GM23338 (cell line): ENCODE data around the gene C1orf116. TPM values are rescaled to one million over a fixed set of nuclear protein-coding genes. Genes with fewer than 3 reads are reported as not detected.
A peak's percentile ranks its signal among the peaks of the same experiment; 100 is the strongest.

Experiments used
- ATAC-seq: fragments of 200-7000 bp; cut with Tn5 transposase; 3 replicates; pipeline ENCODE4 v1.9.1; 2020
- DNase-seq: peaks from one replicate; pipeline ENCODE4 v3.0.0-alpha.2; 2015; ENCODE audit warnings: low spot score
- H2AFZ ChIP-seq: fragments of 200-600 bp; sonication (generic); 2 replicates; pipeline ENCODE4 v1.8.0; 2016; ENCODE audit warnings: antibody characterized with exemption, mild to moderate bottlenecking, moderate library complexity
- H3F3A ChIP-seq: fragments of 200-600 bp; sonication (generic); replicated peaks from 2 replicates; pipeline ENCODE4 v1.8.0; 2017; ENCODE audit warnings: antibody characterized with exemption, mixed run types, low read depth
- H3K27ac ChIP-seq: fragments of 200-600 bp; sonication (generic); 2 replicates; pipeline ENCODE4 v1.6.1; 2016; ENCODE audit warnings: low read depth
- H3K27me3 ChIP-seq: fragments of 200-600 bp; sonication (generic); 2 replicates; pipeline ENCODE4 v1.8.0; 2016; ENCODE audit warnings: mild to moderate bottlenecking, mixed run types, moderate library complexity; ENCODE audit not compliant: insufficient read depth
- H3K36me3 ChIP-seq: fragments of 200-600 bp; sonication (generic); 2 replicates; pipeline ENCODE4 v1.8.0; 2016; ENCODE audit warnings: mild to moderate bottlenecking; ENCODE audit not compliant: insufficient read depth
- H3K4me1 ChIP-seq: fragments of 200-600 bp; sonication (generic); 2 replicates; pipeline ENCODE4 v1.8.0; 2016; ENCODE audit warnings: mild to moderate bottlenecking, moderate library complexity; ENCODE audit not compliant: insufficient read depth
- H3K4me2 ChIP-seq: fragments of 200-600 bp; sonication (generic); 2 replicates; pipeline ENCODE4 v1.7.1; 2017; ENCODE audit warnings: mixed run types
- H3K4me3 ChIP-seq: fragments of 200-600 bp; sonication (generic); 2 replicates; pipeline ENCODE4 v1.6.1; 2016; ENCODE audit warnings: mixed run types
- H3K79me2 ChIP-seq: fragments of 200-600 bp; sonication (generic); replicated peaks from 2 replicates; pipeline ENCODE4 v1.8.0; 2017; ENCODE audit warnings: mild to moderate bottlenecking; ENCODE audit not compliant: insufficient read depth
- H3K9me2 ChIP-seq: fragments of 200-600 bp; sonication (generic); 2 replicates; pipeline ENCODE4 v1.8.0; 2017; ENCODE audit not compliant: insufficient read depth
- H4K20me1 ChIP-seq: fragments of 200-600 bp; sonication (generic); replicated peaks from 2 replicates; pipeline ENCODE4 v1.8.0; 2017; ENCODE audit warnings: mild to moderate bottlenecking; ENCODE audit not compliant: insufficient read depth
- H3K27ac Mint-ChIP-seq: 2 replicates; pipeline ENCODE4 v1.8.0; 2020; ENCODE audit warnings: inconsistent platforms, mild to moderate bottlenecking, moderate library complexity, mixed read lengths
- H3K27me3 Mint-ChIP-seq: 3 replicates; pipeline ENCODE4 v1.8.0; 2022; ENCODE audit warnings: low read depth, mild to moderate bottlenecking, moderate library complexity, mixed read lengths, inconsistent platforms; ENCODE audit not compliant: insufficient read depth, poor library complexity
- H3K36me3 Mint-ChIP-seq: 3 replicates; pipeline ENCODE4 v1.8.0; 2021; ENCODE audit warnings: low read depth, mild to moderate bottlenecking, inconsistent platforms, moderate library complexity, mixed read lengths
- H3K4me1 Mint-ChIP-seq: 3 replicates; pipeline ENCODE4 v1.8.0; 2020; ENCODE audit warnings: mild to moderate bottlenecking, inconsistent platforms, mixed read lengths
- H3K4me3 Mint-ChIP-seq: 3 replicates; pipeline ENCODE4 v1.8.0; 2021; ENCODE audit warnings: moderate library complexity, mild to moderate bottlenecking, inconsistent platforms, mixed read lengths
- H3K9me3 Mint-ChIP-seq: 3 replicates; pipeline ENCODE4 v1.8.0; 2020; ENCODE audit warnings: moderate library complexity, mild to moderate bottlenecking, inconsistent platforms, mixed read lengths
- CREB1 ChIP-seq: fragments of 250-450 bp; sonication (Bioruptor Pico); IDR thresholded peaks from 2 replicates; pipeline ENCODE4 v1.5.0; 2020; ENCODE audit warnings: low read depth, mild to moderate bottlenecking, moderate library complexity
- CTCF ChIP-seq, 2 experiments: fragments of 200-600 bp in 1 of 2; sonication (generic) in 1 of 2; conservative IDR thresholded peaks; 2 replicates each; pipeline versions ENCODE4 v1.5.1 to v1.6.1; 2016 to 2017; ENCODE audit warnings: antibody characterized with exemption in 2 of 2, low read depth in 2 of 2, mild to moderate bottlenecking in 2 of 2, moderate library complexity in 1 of 2
- ETS1 ChIP-seq: IDR thresholded peaks from 2 replicates; pipeline ENCODE4 v1.6.1; 2016; ENCODE audit warnings: antibody characterized with exemption
- EZH2 ChIP-seq: fragments of 200-600 bp; sonication (generic); IDR thresholded peaks from one replicate; pipeline ENCODE4 v1.8.0; 2017; ENCODE audit warnings: antibody characterized with exemption, mild to moderate bottlenecking, low read depth; ENCODE audit not compliant: unreplicated experiment
- EZH2phosphoT487 ChIP-seq: fragments of 200-600 bp; sonication (generic); IDR thresholded peaks from one replicate; pipeline ENCODE4 v1.8.1; 2018; ENCODE audit warnings: antibody characterized with exemption; ENCODE audit not compliant: unreplicated experiment
- JUNB ChIP-seq: IDR thresholded peaks from one replicate; pipeline ENCODE4 v1.6.1; 2016; ENCODE audit warnings: antibody characterized with exemption; ENCODE audit not compliant: unreplicated experiment
- NANOG ChIP-seq: IDR thresholded peaks from 2 replicates; pipeline ENCODE4 v1.6.1; 2016; ENCODE audit warnings: antibody characterized with exemption, borderline replicate concordance
- POLR2AphosphoS5 ChIP-seq: IDR thresholded peaks from 2 replicates; pipeline ENCODE4 v1.6.1; 2016; ENCODE audit warnings: antibody characterized with exemption, low read depth
- REST ChIP-seq: IDR thresholded peaks from one replicate; pipeline ENCODE4 v1.6.1; 2018; ENCODE audit warnings: antibody characterized with exemption; ENCODE audit not compliant: unreplicated experiment
- STAT1 ChIP-seq: IDR thresholded peaks from one replicate; pipeline ENCODE4 v1.6.1; 2016; ENCODE audit warnings: antibody characterized with exemption; ENCODE audit not compliant: unreplicated experiment
- ZNF114 ChIP-seq: fragments of 250-450 bp; sonication (Bioruptor Pico); IDR thresholded peaks from 2 replicates; pipeline ENCODE4 v1.5.0; 2020; ENCODE audit warnings: mild to moderate bottlenecking, moderate library complexity
- ZNF331 ChIP-seq: fragments of 250-450 bp; sonication (Bioruptor Pico); IDR thresholded peaks from 2 replicates; pipeline ENCODE4 v1.5.0; 2020; ENCODE audit warnings: low read depth, mild to moderate bottlenecking, moderate library complexity
- ZNF462 ChIP-seq: fragments of 250-450 bp; sonication (Bioruptor Pico); IDR thresholded peaks from 2 replicates; pipeline ENCODE4 v1.5.0; 2020; ENCODE audit warnings: mild to moderate bottlenecking, moderate library complexity
- polyA plus RNA-seq: library from polyadenylated mRNA; unstranded; fragments of >200 nt; fragmentation: Nextera tagmentation; extraction: Ambion mirVana; gene quantifications from 2 replicates; pipeline ENCODE4 v1.2.1, GENCODE V29; 2016
- total RNA-seq: library from RNA; depleted of rRNA; stranded (reverse); fragments of >200 nt; shearing (Covaris generic); gene quantifications from 2 replicates; pipeline ENCODE4 v1.2.3, GENCODE V29; 2014

Gene C1orf116
- total and polyA plus RNA-seq, 2 experiments from 2014 or later = 2.3 to 5.3 TPM

- no peaks in the 10 kb centered on the region; the same call in 2 of the 3 replicates for H3K9me3 Mint-ChIP-seq
- Histone ChIP-seq H2AFZ (no peak overlapping the region), H3K27ac (no peak overlapping the region), H4K20me1 (no peaks in the 10 kb centered on the region; the same call in 1 of the 2 replicates), H3K4me1 (0 out of 2 replicates have a peak, but pooled peaks cover 10% of the 10 kb centered on the region), H3K36me3 (no peaks in the 10 kb centered on the region), H3K4me2 (no peak overlapping the region), H3K79me2 (peaks cover 11% of the 10 kb centered on the region), H3K9me2 (no peaks in the 10 kb centered on the region), H3K27me3 (no peaks in the 10 kb centered on the region), H3K4me3 (no peak overlapping the region), H3F3A (no peaks in the 10 kb centered on the region)
- H3K27me3 Mint-ChIP-seq = peaks cover 5% of the 10 kb centered on the region
- DNase-seq (no peak), ATAC-seq (no peak)
- H3K4me1 Mint-ChIP-seq = peaks cover 33% of the 10 kb centered on the region
- peaks cover 3% of the 10 kb centered on the region; the same call in 2 of the 3 replicates for H3K36me3 Mint-ChIP-seq
- peak overlapping the region; percentile 30 for H3K4me3 Mint-ChIP-seq
- no peak for TF ChIP-seq REST
- TF ChIP-seq NANOG = no peak
- TF ChIP-seq POLR2AphosphoS5 = no peak
- TF ChIP-seq CTCF (conservative IDR thresholded peaks at IDR 0.05; ENCODE audit: low read depth in 2 of 2) = no peak
- TF ChIP-seq ZNF114 (CRISPR knock-in tag) = no peak
- TF ChIP-seq CREB1 (CRISPR knock-in tag) = no peak
- TF ChIP-seq EZH2 = no peak
- no peak for TF ChIP-seq JUNB
- no peak for TF ChIP-seq ZNF331
- no peak for TF ChIP-seq ZNF462 (CRISPR knock-in tag)
- no peak for TF ChIP-seq ETS1
- no peak for TF ChIP-seq EZH2phosphoT487
- TF ChIP-seq STAT1 = no peak
- no peak overlapping the region for H3K27ac Mint-ChIP-seq
Observed at GRCh38 chr1:207054491-207054890, 21.9 kb upstream of the C1orf116 start.
